ENCODE results near the gene OTUD7B. TPM values are rescaled to one million over a fixed set of nuclear protein-coding genes. Genes with fewer than 3 reads are reported as not detected.

Gene OTUD7B
- total and polyA plus RNA-seq, 9 of the 15 experiments (the other 6 are each of a cell fraction or from before 2014, with no cell fraction given), result 0.96 to 18.8 (median 7.4) TPM

- no peak for TF ChIP-seq PTBP1 (IDR thresholded peaks at IDR 0.05; ENCODE audit: low read depth, low read length)
- TF ChIP-seq KDM4B (IDR thresholded peaks at IDR 0.05; ENCODE audit: borderline replicate concordance in 2 of 2, low read depth in 1 of 2), result no peak
- no peak for TF ChIP-seq EZH2 (IDR thresholded peaks at IDR 0.05; ENCODE audit: borderline replicate concordance, low read depth, low read length)
- no peak for TF ChIP-seq ARID2 (IDR thresholded peaks at IDR 0.05)
- peak; percentile 57 for TF ChIP-seq TCF3 (CRISPR knock-in tag; IDR thresholded peaks at IDR 0.05)
- TF ChIP-seq RFX1 (IDR thresholded peaks at IDR 0.05), result no peak
- peak; percentile 65; the same call in 1 of the 2 replicates for TF ChIP-seq ESRRA (IDR thresholded peaks at IDR 0.05; ENCODE audit: borderline replicate concordance, low read depth)
- no peak for TF ChIP-seq RFX7 (CRISPR knock-in tag; IDR thresholded peaks at IDR 0.05)
- TF ChIP-seq MEIS2 (IDR thresholded peaks at IDR 0.05; ENCODE audit: partially characterized antibody), result peak; percentile 69
- no peak for TF ChIP-seq XRCC3 (IDR thresholded peaks at IDR 0.05)
- TF ChIP-seq, protein P1, sequence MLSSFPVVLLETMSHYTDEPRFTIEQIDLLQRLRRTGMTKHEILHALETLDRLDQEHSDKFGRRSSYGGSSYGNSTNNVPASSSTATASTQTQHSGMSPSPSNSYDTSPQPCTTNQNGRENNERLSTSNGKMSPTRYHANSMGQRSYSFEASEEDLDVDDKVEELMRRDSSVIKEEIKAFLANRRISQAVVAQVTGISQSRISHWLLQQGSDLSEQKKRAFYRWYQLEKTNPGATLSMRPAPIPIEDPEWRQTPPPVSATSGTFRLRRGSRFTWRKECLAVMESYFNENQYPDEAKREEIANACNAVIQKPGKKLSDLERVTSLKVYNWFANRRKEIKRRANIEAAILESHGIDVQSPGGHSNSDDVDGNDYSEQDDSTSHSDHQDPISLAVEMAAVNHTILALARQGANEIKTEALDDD (IDR thresholded peaks at IDR 0.05), result peak; percentile 93
- no peak for TF ChIP-seq DLX4 (CRISPR knock-in tag; IDR thresholded peaks at IDR 0.05)
- TF ChIP-seq, protein P2, sequence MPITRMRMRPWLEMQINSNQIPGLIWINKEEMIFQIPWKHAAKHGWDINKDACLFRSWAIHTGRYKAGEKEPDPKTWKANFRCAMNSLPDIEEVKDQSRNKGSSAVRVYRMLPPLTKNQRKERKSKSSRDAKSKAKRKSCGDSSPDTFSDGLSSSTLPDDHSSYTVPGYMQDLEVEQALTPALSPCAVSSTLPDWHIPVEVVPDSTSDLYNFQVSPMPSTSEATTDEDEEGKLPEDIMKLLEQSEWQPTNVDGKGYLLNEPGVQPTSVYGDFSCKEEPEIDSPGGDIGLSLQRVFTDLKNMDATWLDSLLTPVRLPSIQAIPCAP (CRISPR knock-in tag; IDR thresholded peaks at IDR 0.05; ENCODE audit: borderline replicate concordance), result no peak
- TF ChIP-seq ZNF316 (IDR thresholded peaks at IDR 0.05), result no peak
- peak; percentile 71 for TF ChIP-seq CBFA2T3 (IDR thresholded peaks at IDR 0.05)
- peak; percentile 62; the same call in 1 of the 2 replicates for TF ChIP-seq KLF16 (IDR thresholded peaks at IDR 0.05)
- TF ChIP-seq ZNF696 (CRISPR knock-in tag; conservative IDR thresholded peaks at IDR 0.05), result no peak
- TF ChIP-seq TEAD4 (IDR thresholded peaks at IDR 0.05; ENCODE audit: low read length), result peak; percentile 80; the same call in 1 of the 2 replicates
- no peak for TF ChIP-seq TEAD4 (CRISPR knock-in tag; IDR thresholded peaks at IDR 0.05; ENCODE audit: borderline replicate concordance)
- peak in 1 of 2 experiments; percentile 69; a peak in 2 of 4 replicates for TF ChIP-seq TBL1XR1 (IDR thresholded peaks at IDR 0.05; ENCODE audit: low read length in 2 of 2)
- TF ChIP-seq NONO (IDR thresholded peaks at IDR 0.05; ENCODE audit: low read depth in 2 of 2, low read length in 1 of 2), result no peak
- TF ChIP-seq BHLHE40 (IDR thresholded peaks at IDR 0.05; ENCODE audit: low read length), result 0 out of 2 replicates have a peak, but pooled peaks have one; percentile 11
- TF ChIP-seq FUS (optimal IDR thresholded peaks at IDR 0.05; ENCODE audit: low read depth, low read length), result no peak
- TF ChIP-seq TOE1 (IDR thresholded peaks at IDR 0.05; ENCODE audit: borderline replicate concordance), result no peak
- TF ChIP-seq TOE1 (CRISPR knock-in tag; IDR thresholded peaks at IDR 0.05; ENCODE audit: borderline replicate concordance, low read depth), result no peak
- TF ChIP-seq ARID1B (IDR thresholded peaks at IDR 0.05), result peak; percentile 81
- no peak for TF ChIP-seq ZNF507 (tag; conservative IDR thresholded peaks at IDR 0.05)
- no peak for TF ChIP-seq HLTF (IDR thresholded peaks at IDR 0.05)
- no peak for TF ChIP-seq SMARCB1 (IDR thresholded peaks at IDR 0.05; ENCODE audit: insufficient read length, low read depth)
- TF ChIP-seq SOX6 (IDR thresholded peaks at IDR 0.05), result peak; percentile 61; the same call in 1 of the 2 replicates
These were observed 9.1 kb downstream of the OTUD7B start (continued) for GRCh38 chr1:150001415-150001814.

Measured in K562 (cell line).